CD4-positive, alpha-beta T cell treated with Interleukin-4 for 1 hour (primary cell): ENCODE results near the gene ATP9B.

Source experiments
- DNase-seq, 2 donors: peaks; one replicate each; pipeline ENCODE4 v3.0.0-alpha.2; 2020 to 2022

Gene ATP9B

DNA sequence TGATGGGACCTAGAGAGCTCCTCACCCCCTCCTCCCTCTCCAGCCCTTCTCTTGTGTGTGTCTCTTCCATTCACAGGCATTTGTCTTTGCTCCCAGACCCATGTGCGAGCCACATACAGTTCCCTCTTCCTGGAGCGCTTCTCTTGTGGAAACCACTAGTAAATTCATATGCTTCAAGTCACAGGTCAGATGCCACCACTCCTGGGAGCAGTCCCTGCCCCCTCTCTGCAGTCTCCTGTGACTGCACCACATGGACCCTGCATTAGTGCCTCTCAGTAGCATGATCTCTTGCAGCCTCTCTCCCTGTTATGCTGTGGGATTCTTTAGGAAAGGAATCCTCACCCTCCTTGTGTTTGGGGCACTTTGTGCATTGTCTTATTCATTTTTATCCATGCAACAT is 230.1 kb downstream of the ATP9B start:
- DNase-seq, result no peak

DNA sequence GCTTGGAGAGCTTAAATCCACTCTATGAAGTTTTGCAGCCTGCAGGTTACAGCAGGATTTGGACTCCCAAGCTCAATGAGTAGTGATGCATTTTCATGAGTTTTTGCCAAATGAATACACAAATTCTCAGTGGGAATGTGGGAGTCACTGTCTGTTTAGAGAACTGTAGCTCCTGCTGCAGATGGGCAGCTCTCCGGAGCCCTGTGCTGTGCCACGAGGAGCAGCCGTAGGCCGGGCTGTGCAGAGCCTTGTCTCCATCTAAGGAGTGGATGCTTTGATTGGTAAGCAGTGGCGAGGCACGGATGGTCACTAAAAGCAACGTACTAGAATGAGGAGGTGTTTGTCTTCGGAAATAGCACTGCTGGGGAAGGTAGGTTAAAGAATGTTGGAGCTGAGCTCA is 230.5 kb downstream of the ATP9B start:
- DNase-seq, result no peak

DNA sequence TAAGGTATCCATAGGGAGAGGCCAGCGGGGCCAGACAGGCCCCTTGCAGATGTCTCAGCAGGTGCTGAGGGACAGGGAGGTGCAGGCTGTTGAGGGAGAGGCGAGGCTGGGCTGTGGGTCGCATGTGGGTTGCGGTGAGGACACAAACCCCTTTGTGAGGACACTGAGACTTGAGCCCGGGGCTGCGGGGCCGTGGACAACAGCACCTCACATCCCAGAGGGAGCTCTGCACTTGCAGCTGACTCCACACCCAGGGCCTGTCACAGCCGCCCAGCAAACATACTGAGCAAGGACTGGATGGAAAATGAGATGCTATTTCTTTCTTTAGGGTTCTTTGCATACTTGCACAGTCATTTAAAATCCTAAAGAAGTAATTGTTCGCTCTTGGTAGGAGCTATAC is 231.2 kb downstream of the ATP9B start:
- DNase-seq, result no peak

DNA sequence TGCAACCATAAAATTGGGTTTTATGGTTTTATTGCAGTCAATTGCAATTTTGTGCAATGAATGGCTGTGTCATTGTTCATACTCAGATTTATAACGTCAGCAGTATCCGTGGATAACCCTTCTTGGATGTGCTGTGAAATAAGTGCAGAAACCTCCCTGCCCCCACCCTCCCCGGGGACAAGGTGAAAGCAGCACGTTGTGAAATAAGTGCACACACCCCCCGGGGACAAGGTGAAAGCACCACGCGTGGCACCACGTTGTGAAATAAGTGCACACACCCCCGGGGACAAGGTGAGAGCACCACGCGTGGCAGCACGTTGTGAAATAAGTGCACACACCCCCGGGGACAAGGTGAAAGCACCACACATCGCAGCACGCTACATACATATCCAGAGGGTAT is 232.9 kb downstream of the ATP9B start:
- no peak for DNase-seq

DNA sequence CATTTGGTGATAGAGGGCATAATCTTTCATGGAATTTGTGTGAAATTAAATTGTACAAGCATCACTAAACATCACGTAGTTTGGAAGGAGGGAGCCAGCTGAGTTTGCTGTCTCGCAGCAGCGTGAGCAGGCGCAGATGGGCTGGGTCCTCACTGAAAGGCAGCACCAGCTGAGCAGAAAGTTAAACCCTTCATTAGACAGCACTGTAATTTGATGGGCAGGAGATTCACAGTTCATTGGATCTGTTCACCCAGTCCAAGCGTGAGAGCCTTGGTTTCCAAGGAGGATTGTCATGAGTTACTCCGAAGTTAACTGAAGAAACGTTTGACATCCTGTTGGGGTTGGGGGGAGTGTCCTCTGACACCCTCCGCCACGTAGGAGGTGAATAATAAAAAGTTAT is 236.7 kb downstream of the ATP9B start:
- DNase-seq, result no peak

DNA sequence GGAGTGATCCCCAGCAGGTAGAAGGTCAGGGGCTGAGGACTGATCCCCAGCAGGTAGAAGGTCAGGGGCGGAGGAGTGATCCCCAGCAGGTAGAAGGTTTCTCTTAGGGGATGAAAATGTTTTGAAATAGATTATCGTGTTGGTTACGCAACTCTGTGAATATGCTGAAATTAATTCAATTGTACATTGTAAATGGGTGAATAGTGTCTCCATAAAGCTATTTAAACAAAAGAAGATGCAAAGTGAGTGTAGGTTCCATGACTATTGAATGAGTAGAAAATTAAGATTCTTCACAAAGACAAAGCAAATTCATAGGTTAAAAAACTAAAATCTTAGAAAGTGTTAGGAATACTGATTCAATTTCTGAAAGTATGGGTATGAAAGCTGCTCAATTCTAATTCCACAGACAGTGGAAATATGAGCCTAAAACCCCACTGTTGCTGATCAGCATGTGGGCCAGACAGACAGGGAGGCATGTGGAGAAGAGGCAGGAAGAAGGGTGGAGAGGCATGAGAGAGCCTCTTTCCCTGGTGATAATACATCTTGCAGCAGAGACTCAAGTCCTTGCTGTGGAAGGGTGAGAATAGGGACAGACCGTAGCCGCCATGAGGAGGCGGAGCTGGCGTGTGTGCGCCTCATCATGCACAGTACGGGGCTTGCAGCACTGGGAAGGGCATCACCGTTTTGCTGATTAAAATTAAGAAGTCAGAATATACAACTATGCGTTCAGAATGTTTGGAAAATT is 240.6 kb downstream of the ATP9B start:
- no peak for DNase-seq

DNA sequence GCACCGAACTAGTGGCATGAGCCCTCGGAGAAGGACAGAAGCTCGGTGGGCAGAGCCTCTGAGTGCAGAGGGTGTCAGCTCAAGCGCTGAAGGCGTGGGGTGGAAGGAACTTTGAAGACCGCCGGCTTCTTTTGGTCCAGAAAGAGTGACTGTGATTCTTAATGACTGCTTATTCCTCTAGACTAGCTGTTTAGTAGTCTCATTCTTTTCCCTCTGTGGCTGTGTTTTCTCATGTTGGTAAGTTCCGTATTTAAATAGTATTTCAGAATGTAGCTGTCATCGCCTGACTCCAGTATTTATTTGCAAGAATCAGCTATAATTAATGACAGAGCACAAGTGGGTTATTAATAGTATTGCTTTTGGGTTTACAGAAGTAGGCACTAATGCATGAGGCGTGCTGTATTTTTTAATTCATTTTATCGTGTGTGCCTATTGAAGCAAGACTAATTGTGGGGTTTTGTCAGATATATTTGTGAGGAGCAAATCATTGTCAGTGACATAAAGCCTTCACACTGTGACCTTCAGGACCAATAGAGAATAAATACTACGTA is 245.7 kb downstream of the ATP9B start:
- no peak for DNase-seq

DNA sequence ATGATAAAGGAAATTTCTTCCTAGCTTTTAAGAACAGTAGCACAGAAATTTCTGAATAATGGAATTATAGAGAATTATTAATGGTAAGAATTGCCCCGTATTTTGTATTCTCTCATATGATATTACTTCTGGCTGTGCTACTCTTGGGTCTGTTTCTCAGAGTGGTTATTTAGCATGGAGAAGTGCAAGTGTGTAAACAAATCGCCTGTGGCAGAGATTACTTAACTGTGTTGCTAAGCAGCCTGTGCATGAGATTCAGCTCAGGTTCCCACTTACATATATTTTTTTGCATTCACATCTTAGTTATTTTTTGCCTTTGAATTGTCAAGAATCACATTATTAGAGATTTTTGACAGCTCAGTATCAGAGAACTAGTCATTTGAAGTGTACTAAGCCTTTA is 246.4 kb downstream of the ATP9B start:
- no peak for DNase-seq

DNA sequence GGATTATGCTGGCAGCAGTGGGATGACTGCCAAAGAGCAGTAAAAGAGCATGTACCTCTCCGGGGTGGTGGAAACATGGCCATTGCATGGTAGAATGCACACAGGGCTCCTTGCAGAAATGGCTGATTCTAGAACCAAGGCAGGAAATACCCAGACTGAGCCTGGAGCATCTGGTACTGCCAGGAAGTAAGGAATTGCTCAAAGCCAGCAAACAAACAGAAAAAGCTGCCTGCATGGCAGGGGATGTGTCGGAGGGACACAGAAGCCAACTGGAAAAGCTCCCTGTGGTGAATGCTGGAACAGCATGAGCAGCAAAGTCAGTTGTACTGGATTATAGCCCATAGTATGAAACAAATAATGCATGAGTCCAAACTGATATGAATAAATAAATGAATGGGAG is 248.5 kb downstream of the ATP9B start:
- DNase-seq, result no peak

DNA sequence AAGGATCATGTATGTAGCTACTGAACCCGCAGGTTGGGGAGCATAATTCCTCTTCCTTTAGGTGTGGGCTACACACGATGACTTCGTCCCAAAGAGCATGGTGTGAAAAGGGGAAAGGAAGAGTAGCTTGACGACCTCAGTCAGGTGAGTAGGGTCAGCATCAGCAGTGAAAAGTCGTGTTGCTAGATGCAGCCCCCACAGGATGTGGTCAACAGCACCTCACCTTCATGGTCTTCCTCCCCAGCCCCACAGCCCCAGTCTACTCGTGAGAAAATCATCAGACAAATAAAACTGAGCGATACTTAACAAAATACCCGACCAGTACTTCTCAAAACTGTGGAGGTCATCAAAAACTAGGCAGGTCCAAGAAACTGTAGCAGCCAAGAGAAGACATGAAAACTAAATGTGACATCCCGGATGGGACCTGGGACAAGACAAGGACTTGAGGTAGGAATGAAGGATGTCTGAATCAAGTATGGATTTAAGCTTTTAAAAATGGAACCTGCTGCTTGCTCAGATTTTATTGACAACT is 249.0 kb downstream of the ATP9B start:
- DNase-seq, result peak in 1 of 2 donors; percentile 5

DNA sequence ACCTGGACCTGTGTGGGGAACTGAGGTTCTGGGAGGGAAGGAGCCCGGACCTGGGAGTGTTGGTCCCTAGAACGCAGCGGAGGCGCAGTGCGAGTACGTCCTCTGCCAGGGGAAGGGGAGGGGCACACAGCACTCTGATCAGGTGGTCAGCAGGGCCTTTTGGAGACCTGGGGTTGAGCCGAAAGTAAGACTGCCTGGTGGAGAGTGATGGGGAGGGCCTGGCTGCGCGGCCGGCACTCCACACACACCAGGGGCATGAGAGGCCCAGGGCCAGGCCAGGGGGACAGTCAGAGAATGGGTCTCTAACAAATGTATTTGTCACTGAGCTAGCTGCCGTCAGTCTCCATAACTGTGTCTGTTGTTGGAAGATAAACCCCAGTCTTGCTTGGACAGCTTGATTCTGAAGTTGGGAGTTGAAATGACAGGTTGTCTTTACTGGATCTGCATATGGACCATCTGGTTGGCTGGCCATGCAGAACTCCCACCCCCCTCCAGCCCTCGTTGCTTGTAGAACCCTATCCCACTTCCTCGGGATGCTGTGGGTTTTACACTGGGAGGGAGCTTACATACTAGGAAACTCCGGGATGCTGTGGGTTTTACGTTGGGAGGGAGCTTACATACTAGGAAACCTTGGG is 251.1 kb downstream of the ATP9B start:
- no peak for DNase-seq

DNA sequence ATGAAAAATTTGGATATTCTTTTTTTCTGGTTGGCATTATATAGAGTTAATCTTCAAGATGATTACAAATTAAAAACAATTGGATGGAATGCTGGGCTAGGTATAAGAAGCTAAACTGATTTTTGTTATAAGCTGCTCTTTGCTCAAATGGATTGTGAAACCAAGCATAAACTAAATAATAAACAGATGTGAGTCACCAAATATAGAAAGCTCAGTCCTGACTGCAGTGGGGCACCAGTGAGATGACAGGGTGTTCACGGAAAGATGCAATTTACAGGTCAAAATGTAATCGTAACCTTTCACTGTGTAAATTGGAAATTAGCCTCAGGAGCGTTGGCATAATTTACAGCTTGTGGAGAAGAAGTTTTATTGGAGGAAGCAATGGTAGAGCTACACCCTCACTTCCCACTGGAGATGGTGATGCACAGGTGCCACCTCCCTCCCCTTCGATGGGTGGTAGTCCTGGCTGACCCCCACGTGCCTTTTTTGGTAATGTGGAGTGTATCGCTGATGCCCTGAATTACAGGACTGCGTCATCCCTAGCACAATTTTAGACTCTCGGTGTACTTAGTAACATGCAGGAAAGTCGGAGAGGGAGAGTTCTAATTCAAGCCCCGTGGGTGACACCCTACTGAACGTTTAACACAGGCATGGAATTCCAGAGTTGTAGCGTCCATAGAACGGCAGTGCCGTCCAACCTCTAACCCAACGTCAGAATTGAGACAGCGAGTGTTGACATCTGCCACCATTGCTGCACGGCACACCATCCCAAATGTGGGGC is 252.6 kb downstream of the ATP9B start:
- no peak for DNase-seq

DNA sequence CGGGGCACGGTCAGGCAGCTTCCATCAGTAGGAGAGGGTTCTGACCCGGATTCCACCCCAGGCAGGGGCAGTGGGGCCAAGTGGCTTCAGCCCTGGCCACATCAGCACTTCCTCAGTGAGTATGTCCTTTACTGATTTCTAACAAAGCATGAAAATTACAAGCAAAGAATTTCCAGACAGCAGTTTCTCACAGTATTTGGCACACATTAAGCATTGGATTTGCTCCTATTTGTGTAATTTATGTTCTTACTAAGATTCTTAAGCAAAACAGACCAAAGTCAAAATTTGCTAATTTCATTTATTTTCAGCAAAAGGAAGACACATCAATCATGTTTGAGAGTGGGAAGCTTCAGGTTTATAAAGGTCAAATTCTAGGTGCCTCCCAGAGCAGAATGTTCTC is 253.2 kb downstream of the ATP9B start:
- no peak for DNase-seq

DNA sequence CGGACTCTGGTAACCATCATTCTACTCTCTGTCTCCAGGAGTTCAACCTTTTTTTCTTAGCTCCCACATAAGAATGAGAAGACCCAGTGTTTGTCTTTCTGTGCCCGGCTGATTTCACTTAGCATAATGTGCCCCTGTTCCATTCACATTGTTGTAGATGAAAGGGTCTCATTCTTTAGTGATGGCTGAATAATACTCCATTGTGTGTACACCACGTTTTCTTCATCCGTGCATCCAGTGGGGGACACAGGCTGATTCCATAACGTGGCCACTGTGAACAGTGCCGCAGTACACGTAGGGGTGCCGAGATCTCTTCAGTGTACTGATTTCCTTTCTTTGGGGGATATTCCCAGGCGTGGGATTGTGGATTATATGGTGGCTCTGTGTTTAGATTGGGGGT is 254.3 kb downstream of the ATP9B start:
- no peak for DNase-seq

DNA sequence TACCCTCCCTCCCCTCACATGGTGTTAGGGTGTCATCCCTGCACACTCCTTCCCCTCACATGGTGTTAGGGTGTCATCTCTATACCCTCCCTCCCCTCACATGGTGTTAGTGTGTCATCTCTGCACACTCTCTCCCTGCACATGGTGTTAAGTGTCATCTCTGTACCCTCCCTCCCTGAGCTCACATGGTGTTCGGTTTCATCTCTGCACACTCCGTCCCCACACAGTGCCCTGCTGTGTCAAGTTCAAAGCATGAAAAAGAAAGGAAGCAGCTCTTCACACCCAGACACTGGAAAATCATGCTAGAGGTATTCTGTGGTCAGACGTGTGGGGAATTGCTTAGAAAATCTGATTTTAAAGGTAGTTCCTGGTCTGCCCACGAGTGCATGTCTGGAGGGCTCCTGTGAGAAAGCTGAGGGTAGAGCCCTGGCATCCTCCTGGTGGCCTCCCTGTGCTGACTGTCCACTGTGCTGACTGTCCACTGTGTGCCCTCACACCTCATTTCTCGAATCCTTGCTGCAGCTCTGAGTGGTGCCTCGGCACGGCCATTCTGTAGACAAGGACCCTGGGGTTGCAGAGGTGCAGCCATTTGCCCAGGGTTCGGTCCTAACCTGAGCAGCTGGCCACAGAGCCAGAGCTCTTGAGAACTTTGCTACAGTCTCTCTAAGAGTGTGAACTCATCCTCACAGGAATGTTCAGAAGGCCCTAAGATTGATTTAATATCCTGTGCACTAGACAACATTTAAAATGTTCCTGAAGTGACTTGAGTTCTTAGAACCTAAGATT is 257.4 kb downstream of the ATP9B start:
- DNase-seq, result peak in 1 of 2 donors; percentile 3

DNA sequence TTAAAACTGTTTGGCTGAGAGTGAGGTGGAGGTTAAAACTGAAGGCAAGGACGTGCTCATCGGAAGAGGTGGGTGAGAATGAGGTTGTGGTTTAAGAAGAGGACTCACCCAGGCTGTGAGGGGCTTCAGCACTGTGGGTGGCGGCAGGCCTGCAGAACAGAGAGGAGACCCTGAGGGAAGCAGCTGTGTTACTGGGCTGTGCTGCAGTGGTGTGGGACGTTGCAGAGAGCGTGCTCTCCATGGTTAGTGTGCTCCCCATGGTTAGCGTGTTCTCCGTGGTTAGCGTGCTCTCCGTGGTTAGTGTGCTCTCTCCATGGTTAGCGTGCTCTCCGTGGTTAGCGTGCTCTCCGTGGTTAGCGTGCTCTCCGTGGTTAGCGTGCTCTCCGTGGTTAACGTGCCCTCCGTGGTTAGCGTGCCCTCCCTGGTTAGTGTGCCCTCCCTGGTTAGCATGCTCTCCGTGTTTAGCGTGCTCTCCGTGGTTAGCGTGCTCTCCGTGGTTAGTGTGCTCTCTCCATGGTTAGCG is 258.1 kb downstream of the ATP9B start:
- DNase-seq, result peak in 1 of 2 donors; percentile 6

DNA sequence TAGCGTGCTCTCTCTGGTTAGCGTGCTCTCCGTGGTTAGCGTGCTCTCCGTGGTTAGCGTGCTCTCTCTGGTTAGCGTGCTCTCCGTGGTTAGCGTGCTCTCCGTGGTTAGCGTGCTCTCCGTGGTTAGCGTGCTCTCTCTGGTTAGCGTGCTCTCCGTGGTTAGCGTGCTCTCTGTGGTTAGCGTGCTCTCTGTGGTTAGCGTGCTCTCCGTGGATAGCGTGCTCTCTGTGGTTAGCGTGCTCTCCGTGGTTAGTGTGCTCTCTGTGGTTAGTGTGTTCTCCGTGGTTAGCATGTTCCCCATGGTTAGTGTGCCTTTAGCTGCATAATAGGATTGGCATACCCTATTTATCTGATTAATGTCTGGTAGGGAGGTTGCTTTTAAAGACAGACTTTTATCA is 258.7 kb downstream of the ATP9B start:
- peak; percentile 8 to 15 for DNase-seq

DNA sequence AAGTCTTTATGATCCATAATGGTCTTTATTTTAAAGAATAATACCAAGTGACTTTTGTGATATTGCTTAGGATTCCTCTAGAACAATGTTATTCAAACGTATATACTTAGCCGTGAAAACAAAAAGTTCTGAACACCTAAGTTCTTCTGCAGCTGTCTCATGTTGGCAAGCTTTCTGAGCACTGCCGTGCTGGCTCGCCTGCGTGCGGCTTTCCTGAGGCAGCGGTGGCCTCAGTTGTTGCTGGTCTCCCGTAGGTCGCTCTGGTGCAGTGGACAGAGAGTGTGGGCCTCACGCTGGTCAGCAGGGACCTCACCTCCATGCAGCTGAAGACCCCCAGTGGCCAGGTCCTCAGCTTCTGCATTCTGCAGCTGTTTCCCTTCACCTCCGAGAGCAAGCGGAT is 259.7 kb downstream of the ATP9B start:
- no peak for DNase-seq

DNA sequence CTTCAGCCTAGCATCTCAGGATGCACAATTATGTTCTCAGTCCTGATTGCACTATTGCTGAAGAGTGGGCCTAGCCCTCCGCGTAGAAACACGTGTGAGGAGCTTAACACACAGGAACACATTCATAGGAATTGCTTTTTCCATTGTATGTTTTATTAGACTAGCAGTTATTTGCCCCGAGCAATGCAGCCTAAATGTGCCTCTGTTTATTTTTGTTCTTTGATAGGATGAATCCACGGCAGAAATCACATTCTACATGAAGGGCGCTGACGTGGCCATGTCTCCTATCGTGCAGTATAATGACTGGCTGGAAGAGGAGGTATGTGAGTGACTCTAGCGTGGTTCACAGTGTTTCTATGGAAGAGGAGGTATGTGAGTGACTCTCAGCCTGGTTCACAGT is 260.6 kb downstream of the ATP9B start:
- DNase-seq, result no peak

DNA sequence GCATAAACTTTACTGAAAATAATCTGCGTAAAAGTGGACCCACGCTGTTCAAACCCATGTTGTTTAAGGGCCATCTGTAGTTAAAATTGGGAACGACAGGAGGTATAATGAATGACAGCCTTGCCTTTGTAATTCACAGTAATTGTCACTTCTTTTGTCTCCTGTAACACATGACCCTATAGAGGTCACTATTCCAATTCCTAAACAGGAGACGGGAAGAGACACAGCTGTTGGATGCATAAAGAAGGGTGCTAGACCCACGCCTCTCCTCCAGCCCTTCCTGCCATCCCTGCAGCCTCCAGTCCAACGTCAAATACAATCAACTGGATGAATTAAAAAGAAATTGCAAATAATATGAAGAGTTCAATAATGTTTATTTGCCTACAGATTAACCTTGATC is 263.5 kb downstream of the ATP9B start:
- DNase-seq, result no peak

DNA sequence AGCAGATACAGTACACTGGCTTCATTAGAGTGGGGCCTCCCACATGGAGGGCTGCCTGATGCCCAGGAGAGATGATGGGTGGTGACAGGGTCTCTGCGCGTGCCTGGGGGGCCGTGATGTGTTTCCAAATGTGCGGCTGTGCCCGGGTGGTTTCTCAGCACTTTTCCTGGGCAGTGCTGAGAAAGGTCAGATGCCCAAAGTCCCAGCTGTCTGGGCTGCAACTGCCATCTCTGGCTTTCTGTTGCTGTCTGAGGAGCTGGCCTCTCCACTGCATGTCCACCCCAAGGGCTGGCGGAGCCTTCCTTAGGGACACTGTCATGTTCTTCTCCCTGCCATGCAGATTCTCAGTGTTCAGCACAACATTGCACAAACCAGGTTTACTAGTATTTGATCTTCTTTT is 263.9 kb downstream of the ATP9B start:
- DNase-seq, result no peak

DNA sequence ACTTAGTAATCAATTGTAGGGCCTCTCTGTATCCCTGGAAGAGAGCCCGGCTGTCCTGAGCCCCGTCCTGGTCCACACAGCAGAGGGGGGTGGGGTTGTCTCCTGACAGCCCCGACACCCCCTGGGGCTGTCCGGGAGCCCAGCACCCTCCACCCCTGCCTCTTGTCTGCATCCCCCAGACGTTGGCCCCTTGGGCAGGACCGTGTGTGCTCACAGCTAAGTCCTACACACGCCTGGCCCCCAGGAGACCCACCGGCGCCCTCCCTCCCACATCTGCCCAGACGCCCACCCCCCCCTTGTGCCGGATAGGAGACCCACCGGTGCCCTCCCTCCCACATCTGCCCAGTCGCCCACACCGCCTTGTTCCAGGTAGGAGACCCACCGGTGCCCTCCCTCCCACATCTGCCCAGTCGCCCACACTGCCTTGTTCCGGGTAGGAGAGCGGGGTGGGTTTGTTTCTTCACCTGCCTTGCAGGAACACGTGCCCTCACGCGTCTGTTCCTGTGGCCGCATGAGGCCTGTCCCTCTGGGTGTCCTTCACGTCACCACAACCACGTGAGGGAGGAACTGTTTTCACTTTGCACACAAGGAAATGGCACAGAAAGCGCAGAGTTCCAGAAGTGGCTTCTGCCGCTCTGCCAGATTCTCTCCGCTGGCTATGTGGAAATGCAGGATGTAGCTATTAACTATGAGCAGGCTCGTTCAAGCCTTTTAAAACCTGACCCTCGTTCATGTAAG is 265.5 kb downstream of the ATP9B start:
- DNase-seq, result no peak
